ENCODE measurements around the gene PITHD1.
"Not testable (repeated sequence)": the region's sequence is repeated elsewhere in the genome, so short reads cannot be mapped to it uniquely, and the experiment has no call there.

PITHD1 gene

GRCh38 chr1:23799255-23799569 is 21.0 kb downstream of the PITHD1 start:
- no peak for DNase-seq (ENCODE audit: low read depth)

GRCh38 chr1:23799570-23800399 is 21.6 kb downstream of the PITHD1 start:
- DNase-seq (ENCODE audit: low read depth), result no peak

- DNase-seq (ENCODE audit: low read depth), result peak; percentile 96
These were observed 22.5 kb downstream of the PITHD1 start, which contains the start of gene GALE for GRCh38 chr1:23800400-23801337. GALE (minus strand) TSS chr1:23800754; CDS start chr1:23799007, 1,747 bp downstream.

- no peak for DNase-seq (ENCODE audit: low read depth)
These were observed 23.1 kb downstream of the PITHD1 start for GRCh38 chr1:23801338-23801748.

- DNase-seq (ENCODE audit: low read depth), result no peak
These were observed 23.7 kb downstream of the PITHD1 start for GRCh38 chr1:23801876-23802275.

- DNase-seq (ENCODE audit: low read depth), result not testable (repeated sequence)
These were observed 24.7 kb downstream of the PITHD1 start for GRCh38 chr1:23802809-23803342.

GRCh38 chr1:23803674-23804073 is 25.5 kb downstream of the PITHD1 start:
- DNase-seq (ENCODE audit: low read depth), result no peak

GRCh38 chr1:23804183-23804835 is 26.1 kb downstream of the PITHD1 start:
- no peak for DNase-seq (ENCODE audit: low read depth)

- DNase-seq (ENCODE audit: low read depth), result no peak
These were observed 26.8 kb downstream of the PITHD1 start for GRCh38 chr1:23805025-23805424.

- DNase-seq (ENCODE audit: low read depth), result no peak
These were observed 28.1 kb downstream of the PITHD1 start for GRCh38 chr1:23806280-23806679.

GRCh38 chr1:23807453-23807852 is 29.2 kb downstream of the PITHD1 start:
- no peak for DNase-seq (ENCODE audit: low read depth)

GRCh38 chr1:23809751-23810171 is 31.5 kb downstream of the PITHD1 start:
- peak; percentile 35 for DNase-seq (ENCODE audit: low read depth)

GRCh38 chr1:23810818-23811540 is 32.8 kb downstream of the PITHD1 start:
- no peak for DNase-seq (ENCODE audit: low read depth)

- DNase-seq (ENCODE audit: low read depth), result no peak
These were observed 35.8 kb downstream of the PITHD1 start for GRCh38 chr1:23814016-23814415.

- no peak for DNase-seq (ENCODE audit: low read depth)
These were observed 38.1 kb downstream of the PITHD1 start for GRCh38 chr1:23816361-23816760.

- DNase-seq (ENCODE audit: low read depth), result no peak
These were observed 38.7 kb downstream of the PITHD1 start for GRCh38 chr1:23816906-23817305.

- no peak for DNase-seq (ENCODE audit: low read depth)
These were observed 39.4 kb downstream of the PITHD1 start for GRCh38 chr1:23817633-23818032.

- no peak for DNase-seq (ENCODE audit: low read depth)
These were observed 45.5 kb downstream of the PITHD1 start for GRCh38 chr1:23823767-23824166.

- no peak for DNase-seq (ENCODE audit: low read depth)
These were observed 46.5 kb downstream of the PITHD1 start for GRCh38 chr1:23824711-23825075.

GRCh38 chr1:23825076-23825761 is 47.0 kb downstream of the PITHD1 start, which contains the start of gene HMGCL:
HMGCL (minus strand) TSS chr1:23825429; CDS start chr1:23825415, 14 bp downstream.
- peak; percentile 71 for DNase-seq (ENCODE audit: low read depth)

Measured in stimulated activated CD8-positive, alpha-beta memory T cell treated with anti-CD3 and anti-CD28 coated beads, Interleukin-15, amount 100 ng/mL, for 24 hours (primary cell).